Measurements from ENCODE around the gene HSD11B1.

The HSD11B1 gene

DNA sequence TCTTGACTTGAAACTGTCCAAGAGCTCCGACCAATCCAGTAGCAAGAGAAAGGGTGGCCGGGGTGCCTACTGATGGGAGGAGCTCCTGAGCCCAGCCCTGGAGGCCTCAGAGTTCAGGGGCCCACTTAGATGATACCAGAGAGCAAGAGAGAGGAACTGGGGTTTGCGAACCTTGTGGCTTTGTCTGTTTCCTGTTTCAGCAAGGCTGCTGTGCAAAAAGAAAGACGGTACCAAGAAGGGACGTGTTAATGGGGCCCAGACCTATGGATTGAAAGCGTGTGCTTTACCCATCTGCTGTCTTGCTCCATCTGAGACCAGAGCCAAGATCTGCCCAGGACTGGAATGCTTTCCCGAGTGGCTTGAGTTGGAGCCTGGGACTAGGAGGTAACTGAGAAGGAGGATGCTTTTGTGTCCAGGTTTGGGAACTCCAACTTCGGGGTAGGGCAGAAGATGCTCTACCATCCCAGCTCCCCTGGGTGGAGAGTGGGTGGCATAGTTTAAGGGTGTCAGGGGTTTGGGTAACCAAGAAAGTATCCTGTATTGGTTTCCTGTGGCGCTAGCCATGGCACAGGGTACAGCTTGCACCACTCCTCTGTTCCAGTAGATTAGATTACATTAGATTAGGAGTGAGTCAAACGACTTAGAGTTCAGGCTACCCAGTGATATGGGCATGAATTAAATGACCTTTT is 51.4 kb downstream of the HSD11B1 start, which contains the start of gene TRAF3IP3:
TSS of gene TRAF3IP3 (plus strand) at position 128 of the 689 bp plus-strand sequence. CDS start 3,987 bp downstream, outside the sequence.
- DNase-seq (ENCODE audit: low read depth): peak; percentile 77

DNA sequence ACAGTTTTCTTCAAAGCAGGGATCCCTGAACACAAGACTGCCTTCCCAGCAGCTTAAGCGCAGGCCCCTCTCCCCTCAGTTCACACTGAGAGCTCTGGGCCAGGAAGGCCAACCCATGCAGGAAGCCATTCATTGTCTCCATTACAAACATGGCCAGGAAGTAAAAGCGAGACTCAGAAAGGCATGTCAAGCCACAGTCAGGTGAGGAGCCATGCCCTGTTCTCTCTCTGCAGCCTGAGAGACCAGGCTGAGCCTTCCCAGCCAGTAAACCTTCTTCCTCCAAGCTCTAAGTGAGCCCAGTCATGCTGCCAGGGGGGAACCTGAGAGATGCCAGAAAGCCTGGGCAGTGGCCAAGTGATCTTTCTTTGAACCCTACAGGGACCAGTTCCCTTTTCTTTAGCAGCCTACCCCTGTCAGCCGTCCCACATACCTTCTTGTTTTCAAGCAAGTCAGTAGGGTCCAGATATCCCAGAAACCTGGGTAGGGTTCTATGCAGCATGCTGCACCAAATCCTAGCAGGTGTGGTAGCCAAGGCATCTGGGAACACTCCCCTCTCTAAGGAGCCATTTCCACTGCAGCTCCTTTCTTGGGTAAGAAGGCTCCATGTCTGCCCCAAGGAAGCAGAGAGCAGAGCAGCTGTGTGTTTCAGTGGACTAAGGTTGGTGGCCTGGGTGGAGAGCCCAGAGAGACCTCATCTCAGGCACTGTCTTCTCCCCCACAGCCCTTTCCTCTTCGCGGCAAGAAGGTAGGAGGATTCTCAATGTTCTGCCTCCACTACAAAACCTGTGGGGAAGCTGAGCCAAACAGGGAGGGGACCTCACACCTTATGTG is 52.2 kb downstream of the HSD11B1 start:
- DNase-seq (ENCODE audit: low read depth): no peak

DNA sequence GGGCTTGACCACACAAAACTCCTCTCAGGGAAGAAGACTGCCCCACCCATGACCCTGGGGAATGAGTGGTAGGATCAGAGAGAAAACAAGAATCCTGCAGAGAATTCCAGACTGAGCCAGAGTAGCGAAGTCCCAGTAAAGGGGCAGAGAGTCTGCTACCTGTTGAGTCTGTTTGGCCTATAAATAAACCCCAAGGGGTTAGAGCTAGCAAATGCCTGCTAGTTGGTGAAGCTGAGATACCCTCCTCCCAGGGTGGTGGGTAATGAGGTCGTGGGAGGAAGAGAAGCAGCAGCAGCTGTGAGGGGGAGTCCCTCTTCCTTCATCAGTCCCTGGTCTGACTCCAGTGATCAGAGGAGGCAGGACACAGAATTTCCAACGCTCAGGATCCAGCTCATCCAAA is 53.8 kb downstream of the HSD11B1 start:
- DNase-seq (ENCODE audit: low read depth): no peak

DNA sequence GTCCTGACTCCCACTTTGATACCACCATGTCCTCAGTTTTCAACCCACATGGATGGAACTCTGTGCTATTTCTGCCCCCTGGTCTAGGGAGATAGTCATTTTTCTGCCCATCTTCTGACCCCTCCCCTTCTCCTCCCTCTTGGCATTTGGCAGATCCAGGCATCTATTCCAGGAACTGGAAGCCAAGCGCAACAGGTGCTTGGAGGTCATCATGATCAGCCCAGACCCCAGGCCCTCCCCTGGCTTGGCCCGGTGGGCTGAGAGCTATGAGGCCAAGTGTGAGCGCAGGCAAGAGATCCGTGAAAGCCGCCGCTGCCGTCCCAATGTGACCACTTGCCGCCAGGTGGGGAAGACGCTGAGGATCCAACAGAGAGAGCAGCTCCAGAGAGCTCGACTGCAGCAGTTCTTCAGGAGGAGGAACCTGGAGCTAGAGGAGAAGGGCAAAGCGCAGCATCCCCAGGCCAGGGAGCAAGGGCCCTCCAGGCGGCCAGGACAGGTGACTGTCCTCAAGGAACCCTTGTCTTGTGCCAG is 55.2 kb downstream of the HSD11B1 start:
- DNase-seq (ENCODE audit: low read depth): no peak

DNA sequence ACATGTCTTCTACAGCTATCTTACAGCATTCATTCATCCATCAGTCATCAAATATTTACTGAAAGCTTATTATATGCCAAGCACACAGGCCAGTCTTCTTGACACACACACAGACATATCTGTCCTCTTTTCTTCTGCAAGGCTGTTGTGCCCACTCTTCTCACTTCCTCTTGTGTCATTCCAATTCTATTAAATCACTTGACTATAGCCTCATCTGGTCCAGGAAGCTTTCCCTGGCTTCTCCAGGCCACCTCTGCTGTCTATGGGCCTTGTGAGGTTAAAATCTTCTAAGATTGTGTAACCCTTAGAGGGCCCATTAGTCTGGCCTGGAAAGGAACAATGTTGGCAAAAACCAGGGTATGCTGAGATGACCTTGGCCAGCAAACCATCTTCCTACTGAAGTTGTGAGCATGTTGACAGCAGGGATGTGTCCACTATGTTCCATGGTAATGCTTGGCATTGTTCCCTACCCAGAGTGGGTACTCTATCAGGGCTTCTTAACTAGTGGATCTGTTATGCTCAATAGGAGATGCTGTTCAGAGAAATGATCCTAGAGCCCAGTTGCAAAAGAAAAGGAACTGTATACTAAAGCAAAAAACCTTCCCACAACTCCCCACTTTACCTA is 56.5 kb downstream of the HSD11B1 start:
- DNase-seq (ENCODE audit: low read depth): no peak

DNA sequence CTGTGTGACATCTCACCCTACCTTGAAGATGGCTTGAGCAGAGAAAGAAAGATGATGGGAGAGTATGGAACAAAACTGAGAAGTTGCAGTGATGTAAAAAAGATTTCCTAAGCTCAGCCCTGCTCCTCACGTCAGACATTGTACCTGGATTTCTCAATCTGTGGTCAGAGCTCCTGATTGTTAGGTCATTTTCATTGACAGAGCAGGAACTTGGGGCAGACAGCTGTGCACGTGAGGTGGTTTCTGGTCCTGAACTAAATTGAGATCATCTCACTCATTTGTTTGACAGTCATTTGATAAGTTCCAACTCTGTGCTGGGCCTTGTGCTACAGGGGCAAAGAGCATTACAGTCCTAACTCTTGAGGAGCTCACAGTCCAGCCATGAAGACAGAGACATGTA is 61.4 kb downstream of the HSD11B1 start:
- no peak for DNase-seq (ENCODE audit: low read depth)

DNA sequence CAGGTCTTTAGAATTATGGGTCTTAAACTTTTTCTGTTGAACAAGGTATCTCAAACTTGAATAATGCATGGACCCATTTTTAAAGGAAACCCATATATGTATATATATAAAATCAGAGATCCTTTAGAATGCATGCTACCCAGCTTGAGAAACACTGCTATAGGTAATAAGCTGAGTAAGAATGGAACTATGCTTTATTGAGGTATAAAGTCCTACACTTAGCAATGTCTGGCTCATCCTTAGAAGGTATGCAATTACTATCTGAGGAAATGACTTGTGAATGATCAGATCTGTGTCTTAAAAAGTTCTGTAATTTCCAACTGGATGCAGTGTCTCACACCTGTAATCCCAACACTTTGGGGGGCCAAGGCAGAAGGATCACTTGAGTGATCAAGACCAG is 62.5 kb downstream of the HSD11B1 start:
- DNase-seq (ENCODE audit: low read depth): no peak

DNA sequence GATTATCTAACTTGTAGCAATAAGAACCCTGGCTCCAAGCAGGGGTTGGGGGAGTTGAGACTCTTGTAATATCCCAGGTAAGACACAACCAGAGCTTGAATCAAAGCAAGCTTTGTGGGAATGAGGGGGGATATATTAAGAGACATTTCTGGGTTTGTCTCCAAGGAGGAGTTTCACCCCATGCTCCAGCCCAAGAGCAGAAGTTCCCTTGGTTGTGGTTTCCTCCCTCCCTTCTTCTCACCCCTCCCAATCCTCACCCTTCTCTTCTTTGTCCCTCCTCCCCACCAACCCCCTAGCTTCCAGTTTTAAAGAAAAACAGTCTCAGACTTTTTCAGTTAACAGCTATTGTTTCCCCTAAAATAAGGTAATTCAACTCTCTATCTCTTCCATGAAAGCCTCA is 63.1 kb downstream of the HSD11B1 start:
- DNase-seq (ENCODE audit: low read depth): no peak

DNA sequence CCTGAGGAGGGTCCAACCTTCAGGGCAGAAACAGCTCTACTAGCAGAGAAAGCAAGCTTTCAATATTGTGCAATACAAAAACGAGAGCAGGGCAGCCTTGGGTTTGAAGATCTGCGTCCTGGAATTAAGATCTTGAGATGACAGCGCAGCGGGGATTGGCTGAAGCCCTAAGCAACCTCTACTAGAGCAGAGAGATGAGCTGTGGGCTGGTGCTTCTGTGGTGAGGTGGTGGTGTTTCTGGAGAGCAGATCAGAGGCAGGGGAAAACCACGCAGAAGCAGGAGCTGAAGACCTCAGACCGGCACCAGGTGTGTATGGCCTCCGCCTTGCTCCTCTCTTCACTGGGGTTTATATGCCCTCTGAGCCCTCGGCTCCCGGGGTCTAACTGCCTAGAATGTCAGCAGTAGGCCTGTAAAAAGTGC is 63.7 kb downstream of the HSD11B1 start:
- no peak for DNase-seq (ENCODE audit: low read depth)

DNA sequence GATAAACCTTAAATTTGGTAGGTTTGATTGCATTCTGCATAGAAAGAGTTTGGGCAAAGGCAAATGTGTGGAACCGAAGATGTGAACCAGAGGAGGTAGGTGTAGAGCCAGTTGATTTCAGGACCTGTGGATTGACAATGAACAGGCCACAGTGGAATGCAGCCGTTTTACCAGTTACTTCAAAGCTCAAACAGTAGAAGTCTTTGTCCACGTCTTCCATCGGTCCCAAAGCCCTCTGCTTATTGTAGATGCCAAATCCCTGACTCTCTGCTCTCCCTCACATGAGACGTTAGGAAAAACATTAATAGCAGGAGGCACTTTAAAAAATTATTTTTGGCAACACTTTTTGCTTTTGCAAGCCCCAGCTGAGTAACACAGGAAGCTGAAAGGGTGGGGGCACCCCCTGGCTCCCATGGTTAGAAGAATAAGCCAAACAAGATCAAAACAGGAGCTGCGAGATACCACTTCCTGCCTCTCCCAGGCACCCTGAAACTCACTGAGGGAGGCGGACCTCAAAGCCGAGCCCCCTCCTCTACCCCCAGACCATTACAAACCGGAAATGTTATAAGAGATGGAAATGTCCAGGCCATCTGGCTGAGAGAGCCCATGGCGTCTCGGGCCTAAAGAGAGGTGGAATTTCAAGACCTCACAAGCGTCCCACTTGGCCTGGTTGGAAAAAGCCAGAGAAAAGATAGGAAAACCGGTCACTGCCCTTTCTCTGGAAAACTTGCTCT is 64.7 kb downstream of the HSD11B1 start:
- no peak for DNase-seq (ENCODE audit: low read depth)

DNA sequence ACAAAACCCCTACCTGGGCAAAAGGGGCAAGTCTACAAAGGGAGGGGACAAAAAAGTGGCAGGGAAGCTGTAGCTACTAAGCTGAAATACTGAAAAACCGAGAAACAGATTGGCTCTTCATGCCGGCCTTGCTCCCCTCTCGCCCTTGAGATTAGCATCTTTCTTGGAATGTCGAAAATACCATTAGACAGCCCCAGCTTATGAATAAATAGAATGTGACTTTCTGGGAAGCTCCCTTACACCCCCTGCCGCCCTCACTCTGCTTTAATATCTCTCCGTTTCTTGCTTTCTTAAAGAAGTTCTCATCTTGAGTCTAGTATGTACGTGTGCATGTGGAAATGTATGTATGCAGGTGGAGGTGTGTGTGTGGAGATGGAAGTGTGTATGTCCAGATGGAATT is 65.3 kb downstream of the HSD11B1 start:
- no peak for DNase-seq (ENCODE audit: low read depth)

DNA sequence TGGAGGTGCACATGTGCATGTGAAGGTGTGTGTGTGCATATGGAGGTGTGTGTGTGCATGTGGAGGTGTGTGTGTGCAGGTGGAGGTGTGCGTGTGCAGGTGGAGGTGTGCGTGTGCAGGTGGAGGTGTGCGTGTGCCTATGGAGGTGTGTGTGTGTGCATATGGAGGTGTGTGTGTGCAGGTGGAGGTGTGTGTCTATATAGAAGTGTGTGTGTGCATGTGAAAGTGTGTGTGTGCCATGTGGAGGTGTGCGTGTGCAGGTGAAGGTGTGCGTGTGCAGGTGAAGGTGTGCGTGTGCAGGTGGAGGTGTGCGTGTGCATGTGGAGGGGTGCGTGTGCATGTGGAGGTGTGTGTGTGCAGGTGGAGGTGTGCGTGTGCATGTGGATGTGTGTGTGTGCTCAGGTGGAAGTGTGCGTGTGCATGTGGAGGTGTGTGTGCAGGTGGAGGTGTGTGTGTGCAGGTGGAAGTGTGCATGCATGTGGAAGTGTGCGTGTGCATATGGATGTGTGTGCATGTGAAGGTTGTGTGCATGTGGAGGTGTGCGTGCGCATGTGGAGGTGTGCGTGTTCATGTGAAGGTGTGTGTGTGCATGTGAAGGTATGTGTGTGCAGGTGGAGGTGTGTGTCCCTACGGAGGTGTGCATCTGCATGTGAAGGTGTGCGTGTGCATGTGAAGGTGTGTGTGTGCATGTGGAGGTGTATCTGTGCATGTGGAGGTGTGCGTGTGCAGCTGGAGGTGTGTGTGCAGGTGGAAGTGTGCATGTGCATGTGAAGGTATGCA is 66.2 kb downstream of the HSD11B1 start:
- no peak for DNase-seq (ENCODE audit: low read depth)

DNA sequence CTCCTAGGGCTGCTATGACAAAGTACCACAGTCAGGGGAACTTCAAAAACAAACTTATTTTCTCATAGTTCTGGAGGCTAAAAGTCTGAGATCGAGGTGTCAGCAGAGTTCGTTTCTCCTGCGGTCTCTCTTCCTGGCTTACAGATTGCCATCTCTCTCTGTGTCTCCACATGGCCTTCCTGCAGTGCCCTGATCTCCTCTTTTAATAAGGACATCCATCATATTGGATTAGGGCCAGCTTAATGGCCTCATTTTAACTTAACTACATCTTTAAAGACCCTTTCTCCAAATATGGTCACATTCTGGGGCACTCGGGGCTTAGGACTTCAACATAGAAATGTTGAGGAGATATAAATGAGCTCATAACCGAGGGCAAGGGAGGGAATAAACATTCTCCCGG is 67.5 kb downstream of the HSD11B1 start:
- DNase-seq (ENCODE audit: low read depth): no peak

DNA sequence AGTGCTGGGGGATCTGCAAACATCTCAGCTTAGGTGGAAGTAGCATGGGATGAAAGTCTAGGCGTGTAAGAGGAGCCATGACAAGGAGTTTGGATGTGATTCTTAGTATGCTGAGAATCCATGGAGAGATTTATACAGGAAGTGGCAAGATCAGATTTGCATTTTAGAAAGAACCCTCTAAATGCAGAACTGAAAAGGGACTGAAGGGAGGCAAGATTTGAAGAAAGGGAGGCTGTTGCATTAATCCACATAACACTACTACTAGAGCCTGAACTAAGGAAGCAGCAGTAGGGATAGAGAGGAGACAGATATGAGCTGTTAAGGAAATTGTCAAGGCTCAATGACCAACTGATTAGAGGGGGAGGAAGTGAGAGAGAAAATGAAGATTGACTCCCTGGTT is 69.9 kb downstream of the HSD11B1 start:
- no peak for DNase-seq (ENCODE audit: low read depth)

DNA sequence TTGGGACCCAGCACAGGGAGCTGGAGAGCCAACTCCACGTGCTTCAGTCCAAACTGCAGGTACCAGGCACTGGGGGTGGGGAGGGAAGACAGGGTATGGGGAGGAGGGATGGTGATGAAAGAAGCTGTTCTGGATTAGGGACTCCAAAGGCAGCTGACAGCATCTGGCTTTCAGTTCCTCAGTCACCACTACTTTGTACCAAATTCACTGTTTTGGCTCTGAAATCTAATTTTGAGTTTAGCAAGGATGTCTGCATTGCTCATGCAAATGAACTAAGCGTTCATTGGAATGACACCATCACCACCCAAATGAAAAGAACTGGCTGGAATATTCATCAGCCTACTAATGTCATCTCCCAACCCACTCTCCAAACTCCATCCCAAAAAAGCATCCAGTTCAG is 71.0 kb downstream of the HSD11B1 start:
- no peak for DNase-seq (ENCODE audit: low read depth)

DNA sequence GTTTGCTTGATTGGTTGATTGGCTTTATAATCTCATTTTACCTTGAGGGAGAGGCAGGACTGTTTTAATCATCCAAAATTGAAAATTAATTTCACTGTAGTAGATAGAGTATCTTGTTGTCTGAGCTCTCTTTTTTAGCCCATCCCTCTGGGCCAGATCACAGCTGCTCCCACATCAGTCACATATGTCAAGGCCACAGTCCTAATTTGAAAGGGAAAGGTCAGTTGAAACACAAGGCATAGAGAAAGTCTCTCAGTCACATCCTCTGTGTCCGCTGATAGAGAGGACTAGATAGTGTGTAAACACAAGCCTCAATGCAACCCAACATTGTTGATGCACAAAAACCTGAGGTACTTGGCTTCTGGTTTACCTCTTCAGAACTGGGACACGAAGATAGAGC is 72.9 kb downstream of the HSD11B1 start:
- no peak for DNase-seq (ENCODE audit: low read depth)

DNA sequence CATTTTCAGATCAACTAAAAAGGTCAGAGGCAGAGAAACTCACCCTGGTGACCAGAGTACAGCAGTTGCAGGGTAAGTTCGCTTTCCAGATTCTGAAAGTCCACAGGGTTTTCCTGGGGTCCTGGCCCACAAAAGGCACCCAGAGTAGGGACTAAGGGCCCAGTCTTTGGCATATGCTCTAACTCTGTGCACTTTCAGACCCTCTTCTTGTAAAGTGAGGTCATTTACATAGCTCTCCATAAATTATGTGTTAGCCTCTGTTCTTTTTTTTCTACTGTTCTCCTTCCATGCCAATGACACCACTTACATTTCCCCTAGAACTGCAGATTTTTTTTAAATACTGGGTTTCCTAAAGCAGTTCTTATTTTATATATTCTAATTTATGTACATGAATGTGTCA is 73.5 kb downstream of the HSD11B1 start:
- no peak for DNase-seq (ENCODE audit: low read depth)

DNA sequence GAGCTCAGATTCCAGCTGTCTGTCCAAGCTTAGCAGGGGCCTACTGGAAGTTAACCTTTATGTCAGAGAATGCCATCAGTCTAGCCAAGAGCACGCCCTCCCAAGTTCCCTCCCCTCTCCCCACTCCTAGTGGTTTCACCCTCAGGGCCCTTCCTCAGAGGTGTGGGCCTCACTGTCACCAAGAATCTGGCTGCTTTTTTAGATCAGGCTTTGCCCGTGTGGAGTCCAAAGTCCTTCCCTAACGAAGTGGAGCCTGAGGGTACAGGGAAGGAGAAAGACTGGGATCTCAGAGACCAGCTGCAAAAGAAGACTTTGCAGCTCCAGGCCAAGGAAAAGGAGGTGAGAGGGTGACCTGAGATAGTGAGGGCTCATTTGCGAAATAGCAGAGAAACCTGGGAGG is 75.6 kb downstream of the HSD11B1 start:
- DNase-seq (ENCODE audit: low read depth): no peak

DNA sequence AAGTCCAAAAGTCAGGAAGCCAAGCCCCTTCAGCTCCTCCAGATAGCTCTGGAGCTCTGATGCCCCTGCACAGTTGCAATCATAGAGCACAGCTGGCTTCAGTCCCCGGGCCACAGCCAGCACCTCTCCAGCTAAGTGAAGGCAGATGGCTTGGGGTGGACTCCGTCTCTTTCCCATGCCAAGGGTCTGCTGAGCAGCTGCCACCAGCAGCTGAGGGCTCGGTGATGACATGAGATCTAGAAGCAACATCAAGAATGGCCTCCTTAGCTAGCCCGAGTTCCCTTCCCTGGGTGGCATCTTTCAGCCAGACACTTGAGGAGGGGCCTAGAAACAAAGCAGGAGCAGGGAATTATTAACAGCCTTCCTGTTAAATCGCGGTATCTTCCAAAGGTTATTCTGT is 78.7 kb downstream of the HSD11B1 start:
- DNase-seq (ENCODE audit: low read depth): no peak
